ENCODE measurements around the gene ADAMTS5. TPM values are rescaled to one million over a fixed set of nuclear protein-coding genes. Genes with fewer than 3 reads are reported as not detected.

ADAMTS5 gene
- total RNA-seq, 1 donor from 2014 or later: 14.1 TPM

DNA sequence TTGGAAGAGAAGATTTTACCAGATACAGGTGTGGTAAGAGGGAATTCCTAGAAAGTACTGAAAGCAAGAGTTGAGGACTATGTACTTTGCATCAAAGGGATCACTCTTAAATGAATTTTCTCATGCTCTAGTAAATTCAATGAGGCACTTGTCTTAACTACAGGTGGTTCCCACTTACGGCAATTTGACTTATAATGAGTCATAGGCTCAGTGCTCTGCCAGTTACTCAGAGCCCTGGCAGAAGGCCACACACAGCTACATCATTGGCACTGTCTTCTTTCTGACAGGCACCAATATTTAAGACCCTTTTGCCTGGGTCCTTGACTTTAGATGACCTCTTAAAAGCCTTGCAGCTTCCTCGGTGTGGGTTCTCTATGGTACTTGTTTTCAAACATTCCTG lies 15.9 kb upstream of the ADAMTS5 start:
- Histone ChIP-seq H3K9ac (ENCODE audit: low read length) (no peak overlapping the region), H3K4me2 (ENCODE audit: low read length) (no peak overlapping the region), H2AFZ (ENCODE audit: low read depth, low read length) (no peak overlapping the region), H3K4me1 (ENCODE audit: insufficient read depth, low read length) (no peaks in the 10 kb centered on the region), H3K27me3 (ENCODE audit: insufficient read depth, low read length) (no peaks in the 10 kb centered on the region), H3K36me3 (ENCODE audit: insufficient read depth, low read length) (no peaks in the 10 kb centered on the region), H3K9me3 (ENCODE audit: insufficient read depth, low read depth, low read length) (peaks cover 5% of the 10 kb centered on the region), H3K27ac (ENCODE audit: low read depth, low read length) (no peak overlapping the region), H3K4me3 (ENCODE audit: insufficient read depth, low read depth, low read length) (no peak overlapping the region), H3K79me2 (ENCODE audit: insufficient read depth, low read length) (no peaks in the 10 kb centered on the region), H4K20me1 (ENCODE audit: insufficient read depth, low read length) (no peaks in the 10 kb centered on the region)
- Mint-ChIP-seq H3K27ac (ENCODE audit: unreplicated experiment) (no peak overlapping the region), H3K4me3 (ENCODE audit: unreplicated experiment) (no peak overlapping the region), H3K36me3 (ENCODE audit: low read depth, unreplicated experiment) (no peaks in the 10 kb centered on the region), H3K4me1 (ENCODE audit: low read depth, unreplicated experiment) (no peaks in the 10 kb centered on the region), H3K9me3 (ENCODE audit: unreplicated experiment) (peaks cover 11% of the 10 kb centered on the region), H3K27me3 (ENCODE audit: low read depth, unreplicated experiment) (no peaks in the 10 kb centered on the region)
- TF ChIP-seq, protein P1, sequence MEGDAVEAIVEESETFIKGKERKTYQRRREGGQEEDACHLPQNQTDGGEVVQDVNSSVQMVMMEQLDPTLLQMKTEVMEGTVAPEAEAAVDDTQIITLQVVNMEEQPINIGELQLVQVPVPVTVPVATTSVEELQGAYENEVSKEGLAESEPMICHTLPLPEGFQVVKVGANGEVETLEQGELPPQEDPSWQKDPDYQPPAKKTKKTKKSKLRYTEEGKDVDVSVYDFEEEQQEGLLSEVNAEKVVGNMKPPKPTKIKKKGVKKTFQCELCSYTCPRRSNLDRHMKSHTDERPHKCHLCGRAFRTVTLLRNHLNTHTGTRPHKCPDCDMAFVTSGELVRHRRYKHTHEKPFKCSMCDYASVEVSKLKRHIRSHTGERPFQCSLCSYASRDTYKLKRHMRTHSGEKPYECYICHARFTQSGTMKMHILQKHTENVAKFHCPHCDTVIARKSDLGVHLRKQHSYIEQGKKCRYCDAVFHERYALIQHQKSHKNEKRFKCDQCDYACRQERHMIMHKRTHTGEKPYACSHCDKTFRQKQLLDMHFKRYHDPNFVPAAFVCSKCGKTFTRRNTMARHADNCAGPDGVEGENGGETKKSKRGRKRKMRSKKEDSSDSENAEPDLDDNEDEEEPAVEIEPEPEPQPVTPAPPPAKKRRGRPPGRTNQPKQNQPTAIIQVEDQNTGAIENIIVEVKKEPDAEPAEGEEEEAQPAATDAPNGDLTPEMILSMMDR (IDR thresholded peaks at IDR 0.05; ENCODE audit: insufficient read depth, low read depth, low read length): no peak
- TF ChIP-seq EZH2 (IDR thresholded peaks at IDR 0.05; ENCODE audit: insufficient read depth, low read length): no peak
- DNase-seq (ENCODE audit: low read depth) (peak; percentile 29), FAIRE-seq (no peak)

DNA sequence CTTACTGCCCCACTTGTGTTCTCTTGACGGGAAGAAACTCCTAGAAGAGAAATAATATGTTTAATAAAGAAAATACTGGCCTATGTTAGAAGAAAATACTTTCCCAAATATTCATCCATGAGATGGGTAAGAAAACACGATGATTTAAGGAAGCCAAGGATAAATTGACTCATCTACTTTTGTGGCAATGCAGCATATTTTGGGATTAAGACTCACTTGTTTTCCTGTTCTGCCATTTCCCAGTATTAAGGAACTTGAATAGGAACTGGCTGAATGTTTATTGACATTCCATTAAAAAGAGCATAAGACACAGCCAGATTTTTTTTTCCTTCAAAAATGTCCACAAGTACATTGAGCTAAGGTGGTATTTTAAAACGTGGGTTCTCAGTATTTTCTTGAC lies 10.9 kb upstream of the ADAMTS5 start:
- no peak overlapping the region for H3K4me3 ChIP-seq (ENCODE audit: insufficient read depth, low read depth, low read length)
- H3K36me3 Mint-ChIP-seq (ENCODE audit: low read depth, unreplicated experiment): no peaks in the 10 kb centered on the region
- H3K36me3 ChIP-seq (ENCODE audit: insufficient read depth, low read length): no peaks in the 10 kb centered on the region
- TF ChIP-seq, protein P1 (IDR thresholded peaks at IDR 0.05; ENCODE audit: insufficient read depth, low read depth, low read length): no peak
- TF ChIP-seq EZH2 (IDR thresholded peaks at IDR 0.05; ENCODE audit: insufficient read depth, low read length): no peak
- H3K9ac ChIP-seq (ENCODE audit: low read length): no peak overlapping the region
- H2AFZ ChIP-seq (ENCODE audit: low read depth, low read length): no peak overlapping the region
- H3K79me2 ChIP-seq (ENCODE audit: insufficient read depth, low read length): no peaks in the 10 kb centered on the region
- no peak for FAIRE-seq
- H3K27ac Mint-ChIP-seq (ENCODE audit: unreplicated experiment): no peak overlapping the region
- peaks cover 6% of the 10 kb centered on the region for H3K9me3 Mint-ChIP-seq (ENCODE audit: unreplicated experiment)
- H3K27ac ChIP-seq (ENCODE audit: low read depth, low read length): no peak overlapping the region
- no peaks in the 10 kb centered on the region for H3K27me3 ChIP-seq (ENCODE audit: insufficient read depth, low read length)
- H3K27me3 Mint-ChIP-seq (ENCODE audit: low read depth, unreplicated experiment): peaks cover 3% of the 10 kb centered on the region
- no peaks in the 10 kb centered on the region for H3K4me1 Mint-ChIP-seq (ENCODE audit: low read depth, unreplicated experiment)
- DNase-seq (ENCODE audit: low read depth): peak; percentile 22
- H4K20me1 ChIP-seq (ENCODE audit: insufficient read depth, low read length): no peaks in the 10 kb centered on the region
- no peak overlapping the region for H3K4me3 Mint-ChIP-seq (ENCODE audit: unreplicated experiment)
- H3K4me1 ChIP-seq (ENCODE audit: insufficient read depth, low read length): no peaks in the 10 kb centered on the region
- H3K4me2 ChIP-seq (ENCODE audit: low read length): no peak overlapping the region
- peaks cover 5% of the 10 kb centered on the region for H3K9me3 ChIP-seq (ENCODE audit: insufficient read depth, low read depth, low read length)

DNA sequence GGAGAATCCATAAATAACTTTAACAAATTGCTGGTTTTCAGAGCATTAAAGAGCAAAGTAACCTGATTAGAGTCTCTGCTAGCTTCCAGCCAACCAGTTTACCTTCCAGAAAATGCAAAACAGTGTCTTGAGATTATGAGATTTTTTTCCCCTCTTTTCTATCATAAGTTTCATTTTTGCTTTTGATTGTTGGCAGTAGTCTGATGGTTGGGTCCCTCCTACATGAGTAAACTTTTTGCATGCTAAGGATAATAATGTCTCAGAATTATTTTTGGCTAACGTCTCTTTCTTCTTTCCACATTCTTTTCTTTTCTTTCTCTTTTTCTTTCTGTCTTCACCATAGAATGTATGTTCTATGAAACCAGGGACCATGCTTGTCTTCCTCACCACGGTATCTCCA lies 6.3 kb upstream of the ADAMTS5 start:
- H3K4me1 Mint-ChIP-seq (ENCODE audit: low read depth, unreplicated experiment): no peaks in the 10 kb centered on the region
- no peaks in the 10 kb centered on the region for H3K9me3 ChIP-seq (ENCODE audit: insufficient read depth, low read depth, low read length)
- FAIRE-seq: no peak

More for the DNA sequence above, 6.3 kb upstream of the ADAMTS5 start:
- H3K27me3 Mint-ChIP-seq (ENCODE audit: low read depth, unreplicated experiment): peaks cover 18% of the 10 kb centered on the region
- TF ChIP-seq EZH2 (IDR thresholded peaks at IDR 0.05; ENCODE audit: insufficient read depth, low read length): no peak
- TF ChIP-seq, protein P1 (IDR thresholded peaks at IDR 0.05; ENCODE audit: insufficient read depth, low read depth, low read length): no peak
- H3K4me2 ChIP-seq (ENCODE audit: low read length): no peak overlapping the region
- no peak for DNase-seq (ENCODE audit: low read depth)
- H3K79me2 ChIP-seq (ENCODE audit: insufficient read depth, low read length): no peaks in the 10 kb centered on the region
- H3K27ac Mint-ChIP-seq (ENCODE audit: unreplicated experiment): no peak overlapping the region
- no peaks in the 10 kb centered on the region for H3K36me3 Mint-ChIP-seq (ENCODE audit: low read depth, unreplicated experiment)
- H3K4me1 ChIP-seq (ENCODE audit: insufficient read depth, low read length): no peaks in the 10 kb centered on the region
- no peak overlapping the region for H3K4me3 Mint-ChIP-seq (ENCODE audit: unreplicated experiment)
- H4K20me1 ChIP-seq (ENCODE audit: insufficient read depth, low read length): no peaks in the 10 kb centered on the region
- peaks cover 2% of the 10 kb centered on the region for H3K27me3 ChIP-seq (ENCODE audit: insufficient read depth, low read length)
- H3K9ac ChIP-seq (ENCODE audit: low read length): no peak overlapping the region
- no peak overlapping the region for H3K4me3 ChIP-seq (ENCODE audit: insufficient read depth, low read depth, low read length)
- H2AFZ ChIP-seq (ENCODE audit: low read depth, low read length): no peak overlapping the region
- H3K36me3 ChIP-seq (ENCODE audit: insufficient read depth, low read length): no peaks in the 10 kb centered on the region
- H3K27ac ChIP-seq (ENCODE audit: low read depth, low read length): no peak overlapping the region
- H3K9me3 Mint-ChIP-seq (ENCODE audit: unreplicated experiment): no peaks in the 10 kb centered on the region

Data from astrocyte (in vitro differentiated cells and primary cell).